NCI-H1092 (cell line): ENCODE data around the gene MCM5.
"Not testable (repeated sequence)": the region's sequence is repeated elsewhere in the genome, so short reads cannot be mapped to it uniquely, and the experiment has no call there.

ENCODE experiments used
- DNase-seq: peaks from one replicate; lab custom pipeline; 2025; lab: John Stamatoyannopoulos, UW

MCM5 gene

GRCh38 chr22:35452351-35452781, 52.4 kb downstream of the MCM5 start:
- no peak for DNase-seq

GRCh38 chr22:35452810-35453743, 53.1 kb downstream of the MCM5 start:
- DNase-seq = no peak

GRCh38 chr22:35454416-35455054, 54.6 kb downstream of the MCM5 start:
- no peak for DNase-seq

- no peak for DNase-seq
Measured at GRCh38 chr22:35455529-35455928, 55.6 kb downstream of the MCM5 start.

GRCh38 chr22:35456757-35457156, 56.8 kb downstream of the MCM5 start:
- no peak for DNase-seq

- no peak for DNase-seq
Measured at GRCh38 chr22:35457729-35458546, 58.0 kb downstream of the MCM5 start.

- no peak for DNase-seq
Measured at GRCh38 chr22:35458547-35459422, 58.8 kb downstream of the MCM5 start.

- no peak for DNase-seq
Measured at GRCh38 chr22:35459423-35459894, 59.5 kb downstream of the MCM5 start.

GRCh38 chr22:35459976-35460375, 60.0 kb downstream of the MCM5 start:
- not testable (repeated sequence) for DNase-seq

GRCh38 chr22:35460688-35461087, 60.7 kb downstream of the MCM5 start:
- DNase-seq = no peak

GRCh38 chr22:35462498-35463230, 62.7 kb downstream of the MCM5 start:
- DNase-seq = no peak

- no peak for DNase-seq
Measured at GRCh38 chr22:35463231-35463933, 63.4 kb downstream of the MCM5 start.

- no peak for DNase-seq
Measured at GRCh38 chr22:35464399-35464798, 64.5 kb downstream of the MCM5 start.

GRCh38 chr22:35465109-35465701, 65.3 kb downstream of the MCM5 start:
- no peak for DNase-seq

GRCh38 chr22:35467681-35468434, 67.9 kb downstream of the MCM5 start:
- no peak for DNase-seq

- no peak for DNase-seq
Measured at GRCh38 chr22:35470903-35471321, 71.0 kb downstream of the MCM5 start.

- DNase-seq = not testable (repeated sequence)
Measured at GRCh38 chr22:35471566-35471965, 71.6 kb downstream of the MCM5 start.

- DNase-seq = no peak
Measured at GRCh38 chr22:35472488-35472887, 72.5 kb downstream of the MCM5 start.

GRCh38 chr22:35473971-35474370, 74.0 kb downstream of the MCM5 start:
- no peak for DNase-seq
